NOMO-1 (cell line): ENCODE results near the gene TOR4A.
A peak's percentile ranks its signal among the peaks of the same experiment; 100 is the strongest.

Experiments used
- DNase-seq, 2 experiments: peaks; one replicate each; lab custom pipeline; 2025; ENCODE audit not compliant: unreplicated experiment in 2 of 2; lab: John Stamatoyannopoulos, UW

The TOR4A gene

DNA sequence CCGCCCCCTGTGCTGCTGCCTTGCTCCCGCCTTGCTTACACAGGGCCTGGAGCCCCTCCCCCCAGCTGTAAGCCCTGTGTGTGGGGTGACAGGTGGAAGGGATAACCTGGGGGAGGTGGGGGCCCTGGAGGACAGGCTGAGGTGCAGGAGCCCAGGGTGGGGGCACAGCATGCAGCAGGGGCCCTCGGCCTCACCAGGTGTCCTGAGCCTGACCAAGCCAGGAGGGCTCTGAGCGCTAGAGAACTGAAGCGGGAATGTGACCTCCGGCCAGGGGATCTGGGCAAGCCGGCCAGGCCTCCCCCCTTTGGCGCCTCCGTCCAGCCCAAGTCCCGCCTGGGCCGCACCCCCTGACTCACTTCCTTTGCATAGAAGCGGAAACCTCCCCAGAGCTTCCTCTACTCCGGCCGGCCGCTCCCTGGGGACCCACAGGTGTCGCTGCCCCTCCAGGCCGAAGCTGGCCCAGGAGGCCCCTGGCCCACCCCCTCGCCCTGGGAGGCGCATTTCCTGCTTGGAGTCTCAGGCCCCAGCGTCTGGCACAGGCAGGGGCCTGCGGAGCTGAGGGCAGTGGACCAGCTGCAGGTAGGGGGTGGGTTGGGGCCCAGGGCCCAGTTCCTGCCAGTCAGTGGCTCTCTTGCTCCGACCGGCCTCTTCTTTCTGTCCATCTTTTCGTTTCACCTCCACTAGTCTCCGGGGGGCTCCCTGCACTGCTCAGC, at the start of gene TOR4A:
TOR4A (plus strand) TSS at position 398 of the 713 bp plus-strand sequence. CDS start 964 bp downstream, outside the sequence.
- peak; percentile 95 to 98 for DNase-seq

DNA sequence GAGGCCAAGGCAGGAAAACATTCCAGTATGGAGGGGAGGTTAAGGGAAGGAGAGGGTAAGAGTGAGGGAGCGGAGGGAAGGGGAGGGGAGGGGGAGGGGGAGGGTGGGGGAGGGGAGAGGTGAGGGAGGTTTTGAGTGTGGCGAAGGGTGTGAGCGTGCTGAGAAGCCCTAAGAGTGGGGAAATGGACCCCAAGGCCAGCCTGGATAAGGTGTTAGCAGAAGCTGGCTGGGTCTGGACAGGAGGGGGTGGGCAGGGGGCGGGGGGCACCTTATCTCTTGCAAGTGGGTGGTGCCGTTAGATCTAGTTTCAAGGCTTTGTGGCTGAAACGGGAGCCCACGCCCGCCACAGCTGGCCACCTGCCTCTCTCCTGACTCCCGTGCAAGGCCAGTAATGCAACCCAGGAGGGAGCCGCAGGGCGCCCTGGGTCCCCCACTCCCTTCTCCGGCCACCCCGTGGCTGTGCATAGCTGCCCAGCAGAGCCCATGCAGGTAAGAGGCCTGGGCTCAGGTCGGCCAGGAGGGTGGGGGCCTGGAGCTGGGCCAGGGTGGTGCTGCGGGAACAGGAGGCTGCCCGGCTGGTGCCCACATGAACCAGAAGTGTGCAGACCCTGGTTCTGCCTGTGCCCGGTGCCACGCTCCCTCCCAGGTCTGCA, 49.5 kb upstream of the TOR4A start:
- DNase-seq = no peak

DNA sequence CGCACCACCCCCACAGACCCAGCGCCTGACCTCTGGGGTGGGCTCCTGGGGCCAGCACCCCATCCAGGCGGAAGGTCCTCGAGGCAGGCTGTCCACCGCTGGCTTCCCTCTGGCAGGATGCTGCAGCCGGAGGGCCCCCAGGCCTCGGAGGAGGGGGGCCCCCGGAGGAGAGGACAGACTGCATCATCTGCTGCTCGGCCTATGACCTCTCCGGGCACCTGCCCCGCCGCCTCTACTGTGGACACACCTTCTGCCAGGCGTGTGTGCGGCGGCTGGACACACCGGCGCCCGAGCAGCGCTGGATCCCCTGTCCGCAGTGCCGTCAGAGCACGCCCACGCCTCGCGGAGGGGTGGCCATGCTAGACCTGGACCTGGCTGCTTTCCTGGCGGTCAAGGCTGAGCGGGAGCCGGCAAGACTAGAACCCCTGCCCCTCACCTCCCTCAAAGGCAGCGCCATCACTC, 49.0 kb upstream of the TOR4A start:
- DNase-seq = no peak

DNA sequence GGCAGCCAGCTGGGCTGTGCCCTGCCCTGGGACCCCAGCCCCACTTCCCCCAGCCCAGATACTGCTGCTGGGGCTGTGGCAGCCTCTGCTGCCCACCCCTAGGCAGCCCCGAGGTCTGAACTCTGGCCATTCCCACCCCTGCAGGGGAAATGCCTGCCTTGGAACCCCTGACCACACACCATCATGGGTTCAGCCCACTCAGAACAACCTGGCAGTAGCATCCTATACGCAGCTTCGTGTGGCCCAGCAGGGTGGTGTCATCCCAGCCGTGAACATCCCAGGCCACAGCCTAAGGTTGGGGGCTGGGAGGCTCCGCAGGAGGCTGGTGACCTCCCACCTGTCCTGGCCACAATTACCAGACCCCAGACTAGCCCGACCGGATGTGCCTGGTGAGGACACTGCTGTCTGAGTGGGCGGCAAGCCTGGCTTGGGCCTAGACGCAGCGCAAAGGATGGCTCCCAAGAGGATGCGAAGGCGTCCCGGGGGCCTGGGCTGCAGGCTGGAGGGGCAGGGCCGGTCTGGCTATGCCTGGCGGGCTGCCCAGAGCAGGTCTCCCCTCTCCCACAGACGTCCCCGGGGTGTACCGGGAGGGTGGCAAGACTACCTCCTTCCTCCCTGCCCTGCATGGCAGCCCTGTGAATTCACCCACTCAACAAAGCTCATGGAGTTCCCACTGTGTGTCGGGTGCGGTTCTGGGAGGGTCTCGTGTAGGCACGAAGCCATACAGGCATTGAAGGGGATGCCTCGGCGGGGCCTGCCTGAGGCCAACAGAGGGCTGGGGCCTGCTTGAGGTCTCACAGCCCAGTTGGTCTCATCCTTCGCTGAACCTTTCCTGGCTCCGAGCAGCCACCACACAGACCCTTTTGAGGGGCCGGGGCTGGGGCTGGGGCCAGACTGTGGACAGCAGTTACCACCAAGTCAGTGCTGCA, 48.3 kb upstream of the TOR4A start:
- no peak for DNase-seq

DNA sequence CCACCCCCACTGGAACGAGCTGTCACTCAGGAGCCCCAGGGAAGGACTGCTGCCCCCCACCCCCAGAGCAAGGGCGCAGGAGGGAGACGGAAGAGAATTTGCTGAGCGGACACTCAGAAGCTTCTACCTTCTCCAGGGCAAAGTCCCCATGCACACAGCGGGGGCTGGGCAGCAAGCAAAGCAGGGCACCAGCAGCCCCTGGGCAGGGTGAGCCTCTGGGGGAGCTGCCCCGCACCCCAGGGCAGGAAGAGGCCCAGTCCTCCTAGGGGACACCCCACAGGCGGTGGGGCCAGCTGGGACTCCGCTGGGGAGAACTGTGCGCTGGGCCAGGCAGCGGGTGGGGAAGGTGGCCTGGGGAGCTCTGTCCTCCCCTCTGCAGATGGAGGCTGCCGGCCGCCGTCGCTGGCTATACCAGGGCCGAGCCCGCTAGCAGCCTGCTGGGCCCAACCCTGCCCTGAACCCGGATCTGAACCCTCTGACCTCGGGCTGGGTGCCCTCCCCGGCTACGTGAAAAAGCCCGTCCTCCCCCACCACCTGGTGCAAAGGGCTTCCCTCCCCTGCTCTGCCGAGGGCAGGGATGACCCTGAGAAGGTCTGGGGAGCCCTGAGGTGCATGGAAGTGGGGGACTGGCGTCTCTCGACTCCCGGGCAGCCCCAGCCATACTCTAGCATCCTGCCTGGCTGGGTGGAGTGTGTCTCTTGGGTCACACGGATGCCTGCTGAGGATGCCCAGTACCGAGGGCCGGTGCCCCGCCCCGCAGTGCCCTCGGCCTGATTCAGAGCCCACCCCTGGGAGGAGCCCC, 47.4 kb upstream of the TOR4A start:
- DNase-seq = no peak

DNA sequence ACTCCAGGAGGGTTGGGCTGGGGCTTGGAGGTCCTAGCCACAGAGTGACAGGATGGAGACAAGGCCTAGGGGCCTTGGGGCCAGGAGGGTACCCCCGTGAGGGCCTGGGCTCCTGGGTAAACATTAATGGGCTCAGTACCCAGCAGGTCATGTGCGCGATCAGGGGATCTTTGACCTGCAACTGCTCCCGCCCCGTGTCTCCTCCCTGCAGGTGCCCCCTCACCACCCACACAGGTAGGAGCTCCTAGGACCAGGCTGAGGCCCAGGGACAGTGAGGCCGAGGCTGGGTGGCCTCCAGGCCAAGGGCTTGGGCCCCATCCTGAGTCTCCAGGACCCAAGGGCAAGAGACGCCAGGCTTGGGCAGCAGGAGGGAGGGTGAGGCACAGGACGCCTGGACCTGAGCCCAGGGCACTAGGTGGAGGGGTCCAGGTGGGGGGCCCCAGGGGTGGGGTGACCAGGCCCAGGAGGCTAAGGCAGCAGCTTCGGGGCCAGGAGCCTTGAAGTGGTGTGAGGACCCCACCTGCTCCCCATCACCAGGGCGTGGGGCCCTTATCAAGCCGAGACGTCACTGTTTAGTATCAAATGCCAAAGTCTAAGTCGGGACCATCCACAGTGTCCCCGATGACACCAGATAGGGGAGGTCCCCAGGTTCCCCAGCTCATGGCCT, 46.7 kb upstream of the TOR4A start, which contains the start of gene SLC34A3:
SLC34A3 (plus strand) TSS at position 197 of the 667 bp plus-strand sequence. CDS start 802 bp downstream, outside the sequence.
- no peak for DNase-seq

DNA sequence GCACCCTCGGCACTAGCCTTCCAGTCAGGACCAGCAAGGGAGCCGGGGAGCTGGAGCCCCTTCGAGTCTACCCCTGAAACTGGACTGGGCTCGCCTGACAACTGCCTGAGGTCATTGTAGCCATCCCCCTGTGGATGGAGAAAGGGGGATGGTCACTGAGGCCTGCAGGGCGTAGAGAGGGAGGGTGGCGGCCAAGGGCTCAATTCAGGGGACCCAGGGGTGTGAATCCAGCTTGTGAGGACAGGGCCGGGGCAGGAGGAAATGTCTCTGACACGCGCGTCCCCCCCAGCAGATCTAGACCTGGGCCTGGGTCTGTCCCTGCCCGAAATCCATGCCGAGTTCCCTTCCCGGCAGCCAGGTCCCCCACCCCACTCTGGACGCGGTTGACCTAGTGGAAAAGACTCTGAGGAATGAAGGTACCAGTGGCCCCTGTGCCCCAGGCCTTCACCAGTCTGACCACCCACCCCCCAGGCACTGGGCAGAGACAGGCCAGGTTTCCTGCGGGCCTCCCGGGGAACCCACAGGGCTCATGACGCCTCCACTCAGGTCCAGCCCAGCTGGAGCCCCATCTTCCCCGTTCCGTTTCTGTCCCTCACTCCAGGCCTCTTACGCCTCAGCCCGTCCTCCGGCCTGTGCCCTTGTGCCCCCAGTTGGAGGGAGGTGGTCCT, 46.0 kb upstream of the TOR4A start:
- no peak for DNase-seq

DNA sequence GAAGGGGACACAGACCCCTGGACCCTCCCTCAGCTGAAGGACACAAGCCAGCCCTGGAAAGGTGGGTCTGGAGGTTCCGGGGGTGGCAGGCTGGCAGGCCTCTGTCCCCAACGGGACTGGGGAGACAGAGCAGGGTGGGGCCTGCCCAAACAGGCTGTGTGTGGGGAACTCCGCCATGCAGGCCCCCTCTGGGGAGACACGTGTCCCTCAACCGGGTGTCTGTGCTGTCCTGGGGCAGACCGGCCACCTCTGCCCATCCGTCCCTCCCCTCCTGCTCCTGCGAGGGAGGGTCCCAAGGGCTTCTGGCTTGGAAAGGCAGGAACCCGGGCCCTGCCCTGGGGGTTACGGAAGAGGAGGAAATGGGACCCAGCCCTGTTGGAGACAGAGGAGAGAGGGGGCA, 45.4 kb upstream of the TOR4A start:
- DNase-seq = no peak

DNA sequence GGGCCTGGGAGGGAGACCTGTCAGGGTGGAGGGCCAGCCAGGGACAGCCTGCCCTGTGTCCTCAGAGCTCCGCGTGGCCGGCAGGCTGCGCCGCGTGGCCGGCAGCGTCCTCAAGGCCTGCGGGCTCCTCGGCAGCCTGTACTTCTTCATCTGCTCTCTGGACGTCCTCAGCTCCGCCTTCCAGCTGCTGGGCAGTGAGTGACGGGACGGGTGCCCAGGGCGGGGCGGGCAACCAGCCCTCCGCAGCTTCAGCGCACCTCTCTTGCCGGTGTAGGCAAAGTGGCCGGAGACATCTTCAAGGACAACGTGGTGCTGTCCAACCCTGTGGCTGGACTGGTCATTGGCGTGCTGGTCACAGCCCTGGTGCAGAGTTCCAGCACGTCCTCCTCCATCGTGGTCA, 45.0 kb upstream of the TOR4A start:
- no peak for DNase-seq

DNA sequence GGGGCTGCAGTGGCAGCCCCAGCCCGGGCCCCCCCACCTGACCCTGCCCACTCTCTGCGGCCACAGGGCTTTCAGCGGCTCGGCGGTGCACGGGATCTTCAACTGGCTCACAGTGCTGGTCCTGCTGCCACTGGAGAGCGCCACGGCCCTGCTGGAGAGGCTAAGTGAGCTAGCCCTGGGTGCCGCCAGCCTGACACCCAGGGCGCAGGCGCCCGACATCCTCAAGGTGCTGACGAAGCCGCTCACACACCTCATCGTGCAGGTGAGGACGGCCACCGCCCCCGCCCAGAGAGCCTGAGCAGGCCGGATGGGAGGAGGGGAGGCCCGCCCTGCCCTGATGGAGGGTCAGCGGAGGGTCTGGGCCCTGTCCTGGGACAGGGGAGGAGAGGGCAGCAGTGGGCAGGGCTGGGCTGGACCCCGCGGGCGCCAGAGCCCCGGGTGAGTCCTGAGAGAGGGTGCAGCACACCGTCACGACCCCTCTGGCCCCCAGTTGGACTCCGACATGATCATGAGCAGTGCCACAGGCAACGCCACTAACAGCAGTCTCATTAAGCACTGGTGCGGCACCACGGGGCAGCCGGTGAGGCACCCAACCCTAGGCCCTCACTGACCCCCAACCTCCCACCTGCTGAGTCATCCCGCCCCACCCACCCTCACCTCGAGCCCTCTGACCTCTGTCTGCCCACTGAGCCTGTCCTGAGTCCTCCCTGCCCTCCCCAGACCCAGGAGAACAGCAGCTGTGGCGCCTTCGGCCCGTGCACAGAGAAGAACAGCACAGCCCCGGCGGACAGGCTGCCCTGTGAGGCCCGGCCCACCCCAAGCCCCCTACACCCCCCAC, 44.2 kb upstream of the TOR4A start:
- no peak for DNase-seq

DNA sequence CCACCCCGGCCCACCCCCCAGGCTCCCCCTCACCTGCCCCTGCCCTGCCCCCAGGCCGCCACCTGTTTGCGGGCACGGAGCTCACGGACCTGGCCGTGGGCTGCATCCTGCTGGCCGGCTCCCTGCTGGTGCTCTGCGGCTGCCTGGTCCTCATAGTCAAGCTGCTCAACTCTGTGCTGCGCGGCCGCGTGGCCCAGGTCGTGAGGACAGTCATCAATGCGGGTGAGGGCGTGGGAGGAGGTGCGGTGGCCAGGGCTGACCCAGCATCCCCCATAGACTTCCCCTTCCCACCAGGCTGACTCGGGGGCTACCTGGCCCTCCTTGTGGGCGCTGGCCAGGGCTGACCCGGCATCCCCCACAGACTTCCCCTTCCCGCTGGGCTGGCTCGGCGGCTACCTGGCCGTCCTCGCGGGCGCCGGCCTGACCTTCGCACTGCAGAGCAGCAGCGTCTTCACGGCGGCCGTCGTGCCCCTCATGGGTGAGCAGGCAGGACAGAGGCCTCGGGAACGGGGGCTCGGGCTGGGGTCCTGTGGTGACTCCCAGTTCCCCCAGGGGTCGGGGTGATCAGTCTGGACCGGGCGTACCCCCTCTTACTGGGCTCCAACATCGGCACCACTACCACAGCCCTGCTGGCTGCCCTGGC, 43.4 kb upstream of the TOR4A start:
- DNase-seq = no peak

DNA sequence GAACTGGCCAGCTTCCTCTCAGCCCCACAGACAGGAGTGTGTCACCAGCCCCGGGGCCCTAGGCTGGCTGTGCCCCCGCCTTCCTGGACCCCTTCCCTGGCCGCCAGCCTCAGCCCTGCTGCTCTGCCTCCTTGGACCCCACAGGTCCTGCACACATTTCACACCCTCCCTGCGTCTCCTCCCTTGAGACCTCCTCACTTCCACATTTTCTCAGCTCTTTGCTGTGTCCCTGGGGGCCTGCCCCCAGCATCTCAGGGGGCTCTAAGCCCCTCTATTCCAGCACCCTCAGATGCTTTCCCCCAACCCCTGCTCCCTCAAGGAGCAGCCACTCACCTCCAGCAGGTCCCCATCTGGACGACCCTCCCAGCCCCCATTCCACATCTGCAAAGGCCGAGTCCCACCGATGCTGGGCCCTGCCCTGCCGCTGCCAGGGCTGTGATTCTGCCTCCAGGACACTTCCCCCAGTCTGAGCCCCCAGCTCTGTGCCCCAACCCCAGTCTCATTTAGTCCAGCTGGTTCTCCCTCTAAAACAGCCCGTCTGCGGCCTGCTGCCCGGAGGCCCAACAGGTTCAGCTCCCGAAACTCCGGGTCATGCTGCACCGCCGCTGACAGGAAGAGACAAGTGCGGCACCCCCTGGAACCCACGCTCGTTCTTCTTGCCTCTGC, 42.6 kb upstream of the TOR4A start:
- DNase-seq = no peak

DNA sequence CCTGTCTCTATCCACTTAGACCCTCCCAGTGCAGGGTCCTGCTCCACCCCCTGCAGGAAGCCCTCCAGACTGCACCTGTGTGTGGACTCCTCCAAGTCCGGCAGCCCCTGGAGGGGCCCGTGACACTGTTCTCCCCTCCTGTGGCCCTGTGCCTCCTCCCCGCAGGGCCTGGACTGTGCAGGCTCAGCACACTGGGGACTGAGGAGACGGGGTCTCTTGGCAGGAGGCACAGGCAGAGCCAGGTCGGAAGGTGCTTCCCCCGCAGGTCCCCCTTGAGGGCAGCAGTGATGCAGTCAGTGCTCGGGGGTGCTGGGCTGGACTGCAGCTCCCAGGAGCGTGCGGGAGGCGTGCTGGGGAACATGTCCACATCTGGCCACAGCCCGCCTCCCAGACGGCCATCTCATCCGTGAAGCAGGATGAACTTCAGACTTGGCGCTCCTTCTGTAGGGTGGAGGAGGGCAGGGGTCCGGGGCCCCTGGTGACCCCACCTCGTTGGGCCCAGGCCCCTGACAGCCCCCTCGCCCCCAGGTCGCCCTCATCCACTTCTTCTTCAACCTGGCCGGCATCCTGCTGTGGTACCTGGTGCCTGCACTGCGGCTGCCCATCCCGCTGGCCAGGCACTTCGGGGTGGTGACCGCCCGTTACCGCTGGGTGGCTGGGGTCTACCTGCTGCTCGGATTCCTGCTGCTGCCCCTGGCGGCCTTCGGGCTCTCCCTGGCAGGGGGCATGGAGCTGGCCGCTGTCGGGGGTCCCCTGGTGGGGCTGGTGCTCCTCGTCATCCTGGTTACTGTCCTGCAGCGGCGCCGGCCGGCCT, 41.9 kb upstream of the TOR4A start:
- no peak for DNase-seq

DNA sequence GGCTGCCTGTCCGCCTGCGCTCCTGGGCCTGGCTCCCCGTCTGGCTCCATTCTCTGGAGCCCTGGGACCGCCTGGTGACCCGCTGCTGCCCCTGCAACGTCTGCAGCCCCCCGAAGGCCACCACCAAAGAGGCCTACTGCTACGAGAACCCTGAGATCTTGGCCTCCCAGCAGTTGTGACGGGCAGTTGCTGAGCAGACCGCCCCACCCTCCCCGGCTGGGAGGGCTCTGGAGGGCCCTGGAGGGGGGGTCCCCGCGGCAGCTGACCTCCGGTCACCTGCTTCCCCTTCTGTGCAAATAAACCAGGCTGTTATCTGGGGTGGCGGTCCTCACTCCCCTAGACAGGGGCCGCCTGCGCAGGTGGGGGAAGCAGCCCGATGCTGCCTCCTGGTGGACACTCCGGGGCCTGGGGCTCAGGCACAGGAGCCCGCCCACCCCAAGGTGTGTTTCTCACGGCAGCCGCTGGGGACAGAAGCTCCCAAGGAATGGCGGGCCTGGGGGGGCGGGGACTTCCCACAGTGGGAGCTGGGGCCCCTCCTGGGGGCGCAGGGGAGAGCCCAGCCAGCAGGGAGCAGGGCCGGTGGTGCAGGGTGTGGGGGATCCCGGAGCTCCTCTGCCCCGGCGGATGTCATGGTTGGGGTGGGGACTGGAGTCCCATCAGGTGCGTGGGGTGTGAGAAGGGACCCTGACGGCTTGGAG, 41.1 kb upstream of the TOR4A start:
- DNase-seq = peak; percentile 80 to 93

DNA sequence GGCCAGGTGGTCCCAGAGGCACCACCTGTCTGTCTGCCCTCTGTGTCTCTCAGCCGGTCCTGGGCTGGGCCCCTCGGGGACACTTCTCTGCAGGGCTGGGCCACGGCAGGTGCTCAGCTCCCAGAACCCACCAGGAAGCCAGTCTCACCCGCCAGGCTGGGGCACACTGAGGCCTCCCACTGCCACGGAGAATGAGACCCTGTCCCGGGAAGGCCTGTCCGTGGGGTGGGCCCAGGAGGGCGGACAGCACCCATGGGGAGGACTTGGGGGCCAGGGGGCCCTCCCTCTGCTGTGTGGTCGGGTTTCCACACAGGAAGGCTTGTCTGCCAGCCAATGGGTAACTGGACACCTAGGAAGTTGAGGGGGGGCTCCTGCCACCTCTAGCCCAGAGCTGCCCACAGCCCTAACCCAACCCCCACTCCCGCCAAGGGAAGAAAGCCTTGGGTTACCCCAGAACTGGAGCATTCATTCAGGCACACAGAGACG, 40.5 kb upstream of the TOR4A start:
- DNase-seq = no peak
